ENCODE measurements around the gene HOXD1.

HOXD1 gene

DNA sequence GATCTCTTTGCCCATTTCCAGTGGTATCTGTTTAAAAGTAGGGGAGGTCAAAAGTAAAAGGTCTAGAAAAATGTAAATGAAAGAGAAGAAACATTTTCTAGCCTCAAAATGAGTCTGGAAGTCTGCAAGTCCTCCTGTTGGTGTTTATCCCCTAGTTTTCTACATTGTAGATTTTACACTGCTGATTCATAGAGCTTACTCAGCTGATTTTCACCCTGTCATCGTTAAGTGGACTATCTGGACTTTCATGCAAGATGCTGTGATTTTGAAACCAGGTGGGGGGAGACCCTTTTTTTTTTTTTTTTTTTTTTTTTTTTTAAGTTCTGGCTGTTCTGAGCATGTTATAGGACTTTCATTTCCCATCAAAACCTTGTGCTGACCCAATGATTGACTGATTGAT lies 21.1 kb upstream of the HOXD1 start:
- no peak for DNase-seq

GRCh38 chr2:176169181-176169580 lies 19.3 kb upstream of the HOXD1 start:
- no peak for DNase-seq

DNA sequence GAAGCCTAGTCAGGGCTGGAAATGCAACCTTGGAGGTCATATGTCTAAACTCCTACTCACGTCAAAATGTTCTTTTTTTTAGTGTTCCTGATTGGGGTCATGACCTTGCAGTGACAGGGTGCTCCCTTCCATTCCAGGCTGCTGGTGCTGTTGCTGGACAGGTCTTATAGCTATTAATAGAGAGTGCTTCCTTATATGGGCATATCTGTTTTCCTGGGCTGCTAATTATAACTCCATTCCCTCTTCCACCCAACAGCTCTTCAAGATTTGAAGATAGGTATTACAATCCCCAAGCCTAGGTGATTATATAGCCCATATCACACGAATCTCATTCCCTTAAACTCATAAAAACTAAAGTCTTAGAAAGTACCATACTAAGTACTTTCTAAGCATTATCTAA lies 18.8 kb upstream of the HOXD1 start:
- DNase-seq, result no peak

- no peak for DNase-seq
These were observed 17.7 kb upstream of the HOXD1 start for GRCh38 chr2:176170602-176171305.

- peak; percentile 59 for DNase-seq
These were observed 17.0 kb upstream of the HOXD1 start for GRCh38 chr2:176171351-176172006.

DNA sequence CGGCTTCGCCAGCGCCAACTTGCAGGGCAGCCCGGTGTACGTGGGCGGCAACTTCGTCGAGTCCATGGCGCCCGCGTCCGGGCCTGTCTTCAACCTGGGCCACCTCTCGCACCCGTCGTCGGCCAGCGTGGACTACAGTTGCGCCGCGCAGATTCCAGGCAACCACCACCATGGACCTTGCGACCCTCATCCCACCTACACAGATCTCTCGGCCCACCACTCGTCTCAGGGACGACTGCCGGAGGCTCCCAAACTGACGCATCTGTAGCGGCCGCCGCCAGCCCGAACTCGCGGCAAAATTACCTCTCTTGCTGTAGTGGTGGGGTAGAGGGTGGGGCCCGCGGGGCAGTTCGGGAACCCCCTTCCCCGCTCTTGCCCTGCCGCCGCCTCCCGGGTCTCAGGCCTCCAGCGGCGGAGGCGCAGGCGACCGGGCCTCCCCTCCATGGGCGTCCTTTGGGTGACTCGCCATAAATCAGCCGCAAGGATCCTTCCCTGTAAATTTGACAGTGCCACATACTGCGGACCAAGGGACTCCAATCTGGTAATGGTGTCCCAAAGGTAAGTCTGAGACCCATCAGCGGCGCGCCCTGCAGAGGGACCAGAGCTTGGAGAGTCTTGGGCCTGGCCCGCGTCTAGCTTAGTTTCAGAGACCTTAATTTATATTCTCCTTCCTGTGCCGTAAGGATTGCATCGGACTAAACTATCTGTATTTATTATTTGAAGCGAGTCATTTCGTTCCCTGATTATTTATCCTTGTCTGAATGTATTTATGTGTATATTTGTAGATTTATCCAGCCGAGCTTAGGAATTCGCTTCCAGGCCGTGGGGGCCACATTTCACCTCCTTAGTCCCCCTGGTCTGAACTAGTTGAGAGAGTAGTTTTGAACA lies 16.2 kb upstream of the HOXD1 start:
- DNase-seq, result no peak

GRCh38 chr2:176172895-176173566 lies 15.4 kb upstream of the HOXD1 start:
- no peak for DNase-seq

DNA sequence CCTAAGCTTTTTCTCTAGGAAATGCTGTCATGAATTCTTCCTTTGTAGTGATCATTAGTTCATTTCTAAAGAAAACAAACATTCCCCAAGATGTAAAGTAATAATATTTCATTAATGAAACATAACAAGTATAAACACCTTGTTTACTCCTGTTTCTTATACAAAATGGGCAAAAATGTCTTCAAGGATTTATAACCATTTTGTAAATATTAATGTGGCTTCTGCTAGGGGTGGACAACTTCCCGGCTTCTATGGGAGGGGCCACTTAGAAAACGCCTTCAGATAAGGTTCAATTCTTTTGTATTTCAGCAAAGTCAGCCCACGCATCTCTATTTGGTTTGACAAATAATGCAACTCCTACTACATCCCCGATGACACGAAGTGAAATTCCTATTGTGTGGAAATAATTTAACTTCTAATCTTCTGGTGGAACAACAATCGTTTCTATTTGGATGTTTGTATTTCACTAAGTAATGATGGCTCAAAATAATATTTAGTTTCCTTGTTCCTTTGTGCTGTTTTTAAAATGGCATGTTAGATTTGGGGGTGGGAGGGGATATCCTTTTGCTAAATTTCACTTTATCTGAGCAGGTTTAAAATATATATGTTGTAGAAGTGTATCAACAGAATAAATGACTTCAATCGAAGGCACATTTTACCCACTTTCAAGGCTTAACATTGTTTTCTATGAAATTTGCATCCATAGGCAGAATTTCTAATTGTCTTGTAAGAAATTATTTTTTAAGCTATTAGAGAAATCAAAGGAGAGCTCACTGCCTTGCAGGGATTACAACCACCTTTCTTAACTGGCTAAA lies 14.7 kb upstream of the HOXD1 start:
- no peak for DNase-seq

DNA sequence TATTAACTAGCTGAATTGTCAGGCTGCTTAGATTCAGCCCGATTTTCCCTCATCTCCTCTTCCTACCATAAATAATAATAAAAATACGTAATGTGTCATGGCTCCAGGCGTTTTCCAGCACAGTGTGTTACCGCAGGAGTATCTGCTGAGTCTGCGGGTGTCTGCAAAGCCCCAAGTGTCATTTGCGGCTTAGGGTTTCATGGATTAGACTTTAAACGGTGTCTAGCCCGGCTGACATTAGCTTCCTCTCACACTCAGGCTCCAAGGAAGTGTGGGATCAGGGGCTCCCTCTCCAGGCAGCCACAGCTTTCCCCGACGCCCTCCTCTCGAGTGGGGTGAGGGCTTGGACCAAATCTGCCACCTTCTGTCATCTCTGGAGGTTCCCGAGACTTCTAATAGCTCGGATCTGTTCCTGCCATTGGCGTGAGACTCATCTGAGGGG lies 14.1 kb upstream of the HOXD1 start:
- DNase-seq, result no peak

- peak; percentile 90 for DNase-seq
These were observed 13.4 kb upstream of the HOXD1 start for GRCh38 chr2:176174824-176175708.

GRCh38 chr2:176175709-176176607 lies 12.5 kb upstream of the HOXD1 start:
- no peak for DNase-seq

DNA sequence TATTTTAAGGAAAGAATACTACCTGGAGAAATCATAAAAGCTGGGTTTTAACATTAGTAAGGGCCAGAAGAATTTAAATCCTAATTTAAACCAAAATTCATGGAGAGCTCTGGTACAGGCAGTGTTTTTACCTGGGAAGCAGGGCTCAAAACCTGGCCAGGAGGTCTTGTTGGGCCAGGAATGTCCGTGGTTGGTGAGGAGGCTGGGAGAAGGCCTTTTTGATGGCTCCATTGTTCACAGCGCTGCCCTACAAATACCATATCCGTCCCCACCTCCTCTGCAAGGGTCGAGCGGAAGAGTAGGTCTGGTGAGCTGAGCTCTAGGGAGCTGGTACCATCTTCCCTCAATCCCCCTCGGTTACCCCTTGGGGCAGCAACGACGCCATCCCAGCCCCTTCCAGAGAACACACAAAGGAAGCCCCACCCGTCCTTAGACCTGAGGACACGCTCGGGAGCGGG lies 10.9 kb upstream of the HOXD1 start:
- DNase-seq, result no peak

GRCh38 chr2:176178038-176178756 lies 10.3 kb upstream of the HOXD1 start:
- DNase-seq, result peak; percentile 80

DNA sequence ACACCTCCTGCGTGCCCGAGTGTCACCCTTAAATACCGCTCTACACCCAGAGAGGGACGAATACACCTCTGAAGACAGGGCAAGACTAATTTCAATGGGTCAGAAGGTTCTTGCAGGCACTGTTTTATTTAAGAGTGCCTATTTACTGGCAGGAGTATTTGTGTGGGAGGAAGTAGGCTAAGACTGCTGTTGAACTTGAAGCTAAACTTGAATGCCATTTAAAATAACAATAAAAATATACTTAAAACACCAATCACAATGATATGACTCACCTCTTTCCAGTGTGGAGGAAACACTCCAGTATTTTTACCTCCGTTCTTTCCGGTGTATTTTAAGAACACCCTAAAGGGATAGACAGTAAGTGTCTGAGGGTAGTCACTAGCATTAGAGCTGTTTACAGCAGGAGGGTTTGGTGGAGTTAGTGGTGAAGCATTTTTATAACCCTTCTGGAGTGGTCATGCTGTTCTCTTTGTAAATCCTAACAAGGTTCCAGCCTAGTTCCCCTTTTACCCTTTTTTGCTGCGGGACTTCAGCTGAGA lies 9.6 kb upstream of the HOXD1 start:
- DNase-seq, result no peak

GRCh38 chr2:176181551-176181950 lies 6.9 kb upstream of the HOXD1 start:
- DNase-seq, result no peak

GRCh38 chr2:176182671-176183070 lies 5.8 kb upstream of the HOXD1 start:
- DNase-seq, result no peak

- DNase-seq, result no peak
These were observed 3.7 kb upstream of the HOXD1 start for GRCh38 chr2:176184749-176185148.

GRCh38 chr2:176186024-176186423 lies 2.4 kb upstream of the HOXD1 start:
- no peak for DNase-seq
